Skeletal muscle satellite cell (primary cell): ENCODE results near the gene SYN1.

Experiments used
- H3K27me3 ChIP-seq: 2 replicates; pipeline ENCODE4 v1.7.0; 2013; ENCODE audit warnings: low read length; ENCODE audit not compliant: control insufficient read depth, insufficient read depth
- H3K36me3 ChIP-seq: 2 replicates; pipeline ENCODE4 v1.7.0; 2013; ENCODE audit warnings: mild to moderate bottlenecking, control low read depth, low read length; ENCODE audit not compliant: insufficient read depth
- H3K4me1 ChIP-seq: 2 replicates; pipeline ENCODE4 v1.7.0; 2013; ENCODE audit warnings: low read length; ENCODE audit not compliant: control insufficient read depth, insufficient read depth
- H3K4me2 ChIP-seq: 2 replicates; pipeline ENCODE4 v1.7.0; 2013; ENCODE audit warnings: mild to moderate bottlenecking, low read length
- H3K4me3 ChIP-seq: 2 replicates; pipeline ENCODE4 v1.7.0; 2013; ENCODE audit warnings: low read length
- H3K9ac ChIP-seq: 2 replicates; pipeline ENCODE4 v1.7.0; 2013; ENCODE audit warnings: mild to moderate bottlenecking, low read depth, low read length, moderate library complexity
- H3K9me3 ChIP-seq: replicated peaks from 2 replicates; pipeline ENCODE4 v1.7.0; 2013; ENCODE audit warnings: mild to moderate bottlenecking, control low read depth, low read length

Gene SYN1

DNA sequence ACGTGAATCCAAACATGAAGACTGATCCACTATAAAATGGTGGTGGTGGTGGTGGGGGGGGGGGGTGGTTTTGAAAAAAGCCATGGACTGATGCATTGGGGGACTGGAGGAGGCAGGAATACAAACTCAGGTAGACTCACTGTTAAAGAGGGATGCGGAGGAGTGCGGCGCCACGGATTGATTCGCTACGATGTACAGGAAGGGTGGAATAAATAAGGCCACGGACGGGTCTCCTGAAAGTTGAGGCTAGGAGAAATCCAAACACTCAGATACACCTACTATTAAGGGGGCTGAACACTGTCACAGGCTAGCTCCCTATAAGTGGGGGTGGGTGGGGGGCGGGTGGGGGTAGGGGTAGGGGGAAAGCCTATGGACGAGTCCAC lies 30.1 kb upstream of the SYN1 start:
- no peaks in the 10 kb centered on the region for H3K9me3 ChIP-seq
- H3K9ac ChIP-seq: peak overlapping the region; percentile 92
- H3K4me1 ChIP-seq: peaks cover 17% of the 10 kb centered on the region

DNA sequence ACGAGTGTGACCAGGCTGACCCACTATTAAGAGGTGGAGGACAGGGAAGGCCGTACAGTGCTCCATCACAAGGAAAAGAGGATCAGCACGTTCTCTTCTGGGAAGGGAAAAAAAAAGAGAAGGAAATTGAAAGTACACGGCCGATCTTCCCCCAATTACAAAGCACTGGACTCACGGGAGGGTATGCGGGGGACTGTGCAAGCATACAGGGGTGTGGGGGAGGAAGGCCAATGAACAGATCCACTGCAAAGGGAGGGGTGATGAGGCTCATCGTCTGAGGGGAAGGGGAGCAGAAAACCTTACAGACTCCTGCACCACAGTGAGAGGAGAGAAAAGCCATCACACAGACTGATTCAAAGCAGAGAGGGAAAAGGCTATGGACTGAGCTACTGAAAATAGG lies 29.6 kb upstream of the SYN1 start:
- peak overlapping the region; percentile 92 for H3K9ac ChIP-seq

More for the DNA sequence above, 30.1 kb upstream of the SYN1 start:
- peaks cover 19% of the 10 kb centered on the region for H3K36me3 ChIP-seq
- H3K4me2 ChIP-seq: peak overlapping the region; percentile 89
- no peaks in the 10 kb centered on the region for H3K27me3 ChIP-seq
- H3K4me3 ChIP-seq: peak overlapping the region; percentile 86

DNA sequence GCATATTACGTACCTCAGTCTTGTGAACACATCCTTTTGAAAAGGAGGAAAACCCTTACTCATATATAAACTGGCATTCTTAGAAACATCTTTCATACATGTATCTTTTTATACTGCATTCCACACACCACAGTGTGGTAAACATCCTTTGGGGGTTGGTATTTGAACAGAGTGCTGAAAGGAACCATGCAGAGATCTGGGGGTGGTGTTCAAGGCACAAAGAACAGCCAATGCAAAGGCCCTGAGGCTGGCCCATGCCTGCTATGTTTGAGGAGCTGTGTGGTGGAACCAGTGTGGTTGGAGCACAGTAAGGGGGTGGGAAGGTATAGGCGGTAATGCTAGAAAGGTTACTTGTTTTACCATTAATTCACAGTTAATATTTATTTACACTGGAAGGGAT lies 28.7 kb upstream of the SYN1 start:
- H3K4me1 ChIP-seq: peaks cover 17% of the 10 kb centered on the region
- no peaks in the 10 kb centered on the region for H3K27me3 ChIP-seq
- H3K36me3 ChIP-seq: peaks cover 23% of the 10 kb centered on the region
- H3K4me3 ChIP-seq: peak overlapping the region; percentile 86
- H3K4me2 ChIP-seq: peak overlapping the region; percentile 89
- H3K9ac ChIP-seq: peak overlapping the region; percentile 92
- no peaks in the 10 kb centered on the region for H3K9me3 ChIP-seq

More for the DNA sequence above, 29.6 kb upstream of the SYN1 start:
- H3K27me3 ChIP-seq: no peaks in the 10 kb centered on the region
- peak overlapping the region; percentile 89 for H3K4me2 ChIP-seq
- peaks cover 17% of the 10 kb centered on the region for H3K4me1 ChIP-seq
- H3K9me3 ChIP-seq: no peaks in the 10 kb centered on the region
- peak overlapping the region; percentile 86 for H3K4me3 ChIP-seq
- H3K36me3 ChIP-seq: peaks cover 19% of the 10 kb centered on the region

DNA sequence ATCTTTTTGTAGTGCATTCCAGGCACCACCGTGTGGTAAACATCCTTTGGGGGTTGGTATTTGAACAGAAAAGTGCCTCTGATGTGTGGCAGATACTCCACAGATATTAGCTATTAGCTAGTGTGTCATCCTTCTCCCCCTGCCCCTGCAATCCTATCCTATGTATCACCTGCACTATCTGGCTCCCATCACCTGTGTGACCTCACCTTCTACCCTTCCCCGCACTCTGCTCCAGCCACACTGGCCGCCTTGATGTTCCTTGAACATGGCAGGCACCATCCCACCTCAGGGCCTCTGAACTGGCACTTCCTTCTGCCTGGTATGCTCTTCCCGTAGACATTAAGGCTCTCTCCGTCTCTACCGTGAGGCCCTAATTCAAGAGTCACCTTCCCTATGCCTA lies 27.0 kb upstream of the SYN1 start:
- Histone ChIP-seq H3K9ac (no peak overlapping the region), H3K4me2 (no peak overlapping the region), H3K9me3 (no peaks in the 10 kb centered on the region), H3K36me3 (peaks cover 15% of the 10 kb centered on the region), H3K4me1 (peaks cover 16% of the 10 kb centered on the region), H3K27me3 (no peaks in the 10 kb centered on the region), H3K4me3 (no peak overlapping the region)

DNA sequence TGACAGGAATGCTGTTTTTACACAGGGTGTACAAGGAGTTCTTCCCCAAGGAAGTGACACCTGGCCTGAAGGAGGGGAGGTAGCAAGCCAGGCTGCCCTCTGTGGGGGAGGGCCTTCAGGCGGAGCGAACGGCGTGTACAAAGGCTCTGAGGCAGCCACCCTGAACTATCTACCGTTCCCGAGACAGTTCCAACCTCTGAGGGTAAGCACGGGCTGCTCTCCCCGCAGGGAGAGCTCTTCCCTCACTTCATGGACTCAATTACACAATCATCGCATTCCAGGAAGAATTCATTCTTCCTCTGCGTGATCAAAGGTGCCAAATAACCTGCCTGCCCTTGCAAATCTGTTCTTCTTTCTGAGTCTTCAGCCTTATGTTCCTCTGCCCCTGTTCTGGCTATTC lies 25.9 kb upstream of the SYN1 start:
- no peaks in the 10 kb centered on the region for H3K27me3 ChIP-seq
- H3K4me2 ChIP-seq: no peak overlapping the region
- no peak overlapping the region for H3K9ac ChIP-seq
- peaks cover 13% of the 10 kb centered on the region for H3K36me3 ChIP-seq
- peaks cover 10% of the 10 kb centered on the region for H3K4me1 ChIP-seq
- no peaks in the 10 kb centered on the region for H3K9me3 ChIP-seq
- no peak overlapping the region for H3K4me3 ChIP-seq

DNA sequence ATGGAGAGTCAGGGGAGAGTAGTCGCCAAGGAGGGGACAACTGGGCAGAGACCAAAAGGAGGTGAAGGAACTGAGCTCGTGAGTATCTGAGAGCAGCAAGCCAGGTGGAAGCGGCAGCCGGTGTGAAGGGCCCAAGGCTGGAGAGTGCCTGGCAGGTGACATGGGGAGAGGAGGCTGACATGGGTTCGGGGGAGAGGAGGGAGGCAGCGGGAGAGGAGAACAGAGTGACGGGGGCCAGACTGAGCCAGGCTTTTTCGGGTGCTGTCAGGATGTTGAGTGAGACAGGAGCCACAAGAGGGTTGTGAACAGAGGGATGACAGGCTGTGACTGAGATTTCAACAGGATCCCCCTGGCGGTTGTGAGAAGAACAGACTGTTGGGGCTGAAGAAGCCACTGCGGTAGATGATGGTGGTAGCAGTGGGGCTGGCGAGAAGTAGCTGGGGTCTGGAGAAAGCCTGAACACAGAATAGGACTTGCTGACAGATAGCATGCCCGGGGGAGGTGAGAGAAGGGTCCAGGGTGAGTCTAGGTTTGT lies 25.0 kb upstream of the SYN1 start:
- peaks cover 13% of the 10 kb centered on the region for H3K36me3 ChIP-seq
- H3K9ac ChIP-seq: no peak overlapping the region
- H3K4me3 ChIP-seq: no peak overlapping the region
- no peak overlapping the region for H3K4me2 ChIP-seq
- H3K27me3 ChIP-seq: no peaks in the 10 kb centered on the region
- no peaks in the 10 kb centered on the region for H3K9me3 ChIP-seq
- H3K4me1 ChIP-seq: peaks cover 10% of the 10 kb centered on the region

DNA sequence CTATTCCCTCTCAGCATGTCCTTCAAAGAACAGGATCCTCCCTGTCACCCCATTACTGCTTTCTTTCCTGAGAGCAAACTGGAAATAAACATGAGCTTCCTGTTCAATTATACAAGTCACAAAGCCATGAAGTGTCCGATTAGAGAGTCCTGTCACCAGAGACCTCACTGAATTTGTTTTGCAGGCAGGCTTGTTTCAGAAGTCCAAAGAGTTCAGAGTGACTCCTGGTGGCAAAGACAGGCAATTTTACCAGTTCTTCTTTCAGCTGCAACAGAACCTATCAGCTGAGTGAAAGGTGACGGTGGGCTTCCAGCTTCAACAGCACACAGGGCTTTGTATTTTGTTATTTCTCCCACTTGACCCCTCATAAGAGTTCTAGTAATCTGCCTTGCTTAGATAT lies 24.3 kb upstream of the SYN1 start:
- Histone ChIP-seq H3K27me3 (no peaks in the 10 kb centered on the region), H3K9me3 (no peaks in the 10 kb centered on the region)

DNA sequence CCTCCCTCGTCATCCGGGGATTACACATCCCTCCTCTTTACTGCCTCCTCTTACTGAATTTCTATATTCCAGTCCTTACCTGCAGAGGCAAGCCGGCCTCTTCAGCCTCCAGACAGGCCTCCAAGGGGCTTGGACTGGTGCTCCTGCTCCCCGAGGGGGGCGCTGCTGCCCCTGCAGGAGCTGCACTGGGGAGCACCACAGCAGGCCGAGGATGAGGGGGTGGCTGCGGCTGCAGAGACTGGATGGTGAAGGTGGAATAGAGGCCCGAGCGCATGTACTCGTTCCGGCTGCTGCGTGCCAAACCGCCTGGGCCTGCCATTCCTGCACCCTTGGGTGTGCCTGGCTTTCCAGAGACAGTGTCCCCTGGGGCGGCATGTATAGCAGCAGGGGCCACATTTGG lies 19.2 kb upstream of the SYN1 start:
- Histone ChIP-seq H3K9me3 (no peaks in the 10 kb centered on the region), H3K9ac (no peak overlapping the region), H3K4me2 (no peak overlapping the region), H3K4me3 (no peak overlapping the region), H3K36me3 (peaks cover 31% of the 10 kb centered on the region), H3K4me1 (no peaks in the 10 kb centered on the region), H3K27me3 (no peaks in the 10 kb centered on the region)

More for the DNA sequence above, 24.3 kb upstream of the SYN1 start:
- Histone ChIP-seq H3K9ac (no peak overlapping the region), H3K4me2 (no peak overlapping the region), H3K36me3 (peaks cover 12% of the 10 kb centered on the region), H3K4me3 (no peak overlapping the region), H3K4me1 (peaks cover 7% of the 10 kb centered on the region)

DNA sequence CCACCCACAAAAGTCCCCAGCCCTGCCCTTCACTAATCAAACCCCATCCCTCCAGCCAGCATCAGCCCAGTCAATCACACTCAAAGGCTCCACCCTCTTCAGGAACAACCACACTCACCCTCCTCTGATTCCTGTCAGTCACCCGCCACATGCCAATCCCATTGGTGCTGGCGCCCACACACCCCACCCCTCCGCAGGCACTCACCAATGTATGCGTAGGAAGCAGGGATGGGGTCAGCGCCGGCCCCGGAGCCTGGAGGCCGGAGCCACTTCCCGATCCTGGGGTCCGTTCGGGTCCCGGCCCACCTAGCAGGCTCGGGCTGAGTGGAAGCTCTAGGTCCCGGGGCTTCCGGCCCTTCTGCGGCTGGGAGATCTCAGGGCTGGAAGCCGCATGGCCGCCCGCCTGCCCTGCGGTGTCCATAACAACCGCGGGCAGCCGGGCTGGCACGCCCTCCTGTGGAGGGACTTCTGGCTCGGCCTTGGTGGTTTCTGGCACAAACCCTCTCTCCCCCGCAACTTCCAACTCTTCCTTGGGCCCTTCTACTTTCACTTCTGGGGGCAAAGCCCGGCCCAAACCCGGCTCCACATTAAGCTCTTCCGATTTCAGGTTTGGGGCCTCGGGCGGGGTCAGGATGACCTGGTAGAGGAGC lies 18.0 kb upstream of the SYN1 start:
- peaks cover 26% of the 10 kb centered on the region for H3K36me3 ChIP-seq
- H3K27me3 ChIP-seq: no peaks in the 10 kb centered on the region
- no peaks in the 10 kb centered on the region for H3K9me3 ChIP-seq
- H3K4me3 ChIP-seq: no peak overlapping the region
- no peak overlapping the region for H3K9ac ChIP-seq
- no peak overlapping the region for H3K4me2 ChIP-seq
- no peaks in the 10 kb centered on the region for H3K4me1 ChIP-seq

DNA sequence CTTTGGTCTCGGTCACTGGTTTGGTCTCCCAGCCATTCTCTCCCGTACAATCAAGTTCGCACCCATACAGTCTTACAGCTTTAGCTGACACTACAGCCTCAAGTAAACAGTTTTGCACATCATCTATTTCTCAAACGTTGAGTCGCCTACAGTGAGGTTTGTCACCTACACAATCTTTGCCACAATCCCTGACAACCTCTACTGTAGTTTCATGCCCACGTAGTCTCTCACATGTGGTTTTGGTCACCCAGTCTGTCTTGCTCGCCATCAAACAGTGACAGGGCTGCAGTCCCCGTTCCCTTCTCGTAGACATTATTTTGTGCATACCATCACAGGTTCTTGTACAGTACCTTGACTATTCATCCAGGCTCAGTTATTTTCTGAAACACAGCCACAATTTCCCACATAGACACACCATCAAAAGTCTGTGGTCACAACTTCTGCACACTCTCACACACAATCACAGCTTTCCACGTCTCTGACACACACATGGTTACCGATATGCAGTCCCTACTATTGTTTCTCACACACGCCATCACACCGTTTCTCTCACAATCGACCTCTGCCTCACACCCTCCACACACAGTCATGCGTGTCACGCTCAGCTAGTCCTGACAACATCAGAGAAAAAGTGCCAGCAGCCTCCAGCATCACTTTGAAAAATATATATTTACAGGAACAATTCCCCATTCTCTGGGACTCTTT lies 15.4 kb upstream of the SYN1 start:
- Histone ChIP-seq H3K36me3 (peaks cover 22% of the 10 kb centered on the region), H3K9ac (no peak overlapping the region), H3K27me3 (no peaks in the 10 kb centered on the region), H3K4me3 (no peak overlapping the region), H3K4me1 (no peaks in the 10 kb centered on the region), H3K9me3 (no peaks in the 10 kb centered on the region), H3K4me2 (no peak overlapping the region)

DNA sequence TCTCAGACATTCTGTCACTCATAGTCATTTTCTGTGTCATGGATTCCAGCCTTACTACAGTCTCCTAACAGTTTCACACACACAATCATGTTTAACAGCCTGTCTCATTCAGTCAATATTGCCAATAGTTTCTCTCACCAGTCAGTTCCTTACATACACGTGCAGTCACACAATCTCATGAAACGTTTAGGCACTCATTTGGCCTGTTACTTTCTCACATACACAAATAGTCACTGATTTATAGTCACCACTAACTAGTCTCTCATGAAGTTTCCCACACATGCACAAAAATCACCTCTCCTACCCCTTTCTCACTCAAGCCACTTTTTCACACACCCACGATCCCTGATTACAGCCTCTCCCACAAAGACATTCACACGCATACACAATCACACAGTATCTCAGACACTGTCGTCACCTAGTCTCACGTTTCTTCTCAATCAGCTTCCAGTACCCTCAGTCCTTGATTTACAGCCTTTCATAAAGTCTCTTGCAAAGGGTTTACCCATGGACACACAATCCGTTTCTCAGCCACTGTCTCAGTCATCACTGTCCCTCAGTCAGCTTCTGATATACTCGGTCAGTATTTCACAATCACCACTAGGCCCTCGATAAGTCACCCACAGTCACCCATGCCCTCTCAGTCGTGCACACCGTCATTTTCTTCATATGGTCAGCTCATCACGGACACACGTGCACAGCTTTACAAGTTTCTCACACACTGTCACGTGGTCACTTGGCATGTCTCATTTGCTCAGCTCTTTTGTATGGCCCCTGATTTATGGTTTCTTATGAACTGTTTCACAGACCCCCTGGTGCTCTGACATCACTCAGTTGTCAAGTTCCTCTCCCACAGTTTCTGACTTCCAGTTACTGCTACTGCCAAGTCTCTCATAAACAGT lies 14.3 kb upstream of the SYN1 start:
- Histone ChIP-seq H3K9ac (no peak overlapping the region), H3K4me2 (no peak overlapping the region), H3K4me3 (no peak overlapping the region), H3K4me1 (no peaks in the 10 kb centered on the region), H3K27me3 (no peaks in the 10 kb centered on the region), H3K36me3 (peaks cover 19% of the 10 kb centered on the region), H3K9me3 (no peaks in the 10 kb centered on the region)
